Stimulated activated CD8-positive, alpha-beta memory T cell treated with anti-CD3 and anti-CD28 coated beads, Interleukin-12 subunit alpha, Interleukin-12 subunit beta, amount 100 ng/mL, for 1 hour (primary cell): ENCODE data around the gene ABL1.

ENCODE experiments used
- DNase-seq: peaks from one replicate; pipeline ENCODE4 v3.0.0-alpha.2; 2020; ENCODE audit warnings: low read depth

The ABL1 gene

DNA sequence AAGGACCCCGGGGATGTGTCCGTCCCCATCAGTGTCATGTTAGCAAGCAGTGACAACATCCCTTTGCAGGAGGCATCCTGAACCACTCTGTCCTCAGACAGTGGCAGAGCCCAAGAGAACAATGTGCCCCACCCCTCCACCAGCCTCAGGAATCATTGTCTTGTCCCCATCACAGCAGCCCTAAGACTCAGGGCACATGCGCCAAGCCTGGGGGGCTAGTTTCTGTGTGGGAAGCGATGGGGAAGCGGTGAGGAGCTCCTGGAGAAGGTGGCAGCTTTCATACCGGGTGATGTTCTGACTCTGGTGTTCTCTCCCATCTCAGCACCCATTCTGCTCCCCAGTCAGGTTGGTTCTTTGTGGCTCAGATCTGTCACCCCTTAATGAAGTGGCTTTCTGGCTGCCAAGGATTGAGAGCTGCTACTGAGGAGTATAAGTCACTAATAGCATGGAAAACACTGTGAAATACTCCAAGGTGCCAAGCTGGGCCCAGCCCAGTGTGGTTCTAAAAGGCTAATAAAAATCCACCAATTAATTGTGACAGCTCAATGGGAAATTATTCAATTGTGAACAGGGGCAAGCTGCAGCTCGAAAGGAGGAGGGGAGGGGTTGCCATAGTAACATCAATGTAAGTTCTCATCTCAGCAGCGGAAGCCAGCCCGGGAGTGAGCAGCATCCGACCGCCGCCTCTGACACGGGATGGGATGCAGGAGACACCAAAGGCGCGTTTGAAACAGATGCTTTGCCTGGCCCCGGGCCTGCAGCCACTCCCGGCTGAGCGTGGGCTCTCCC is 56.8 kb downstream of the ABL1 start:
- DNase-seq, result no peak

GRCh38 chr9:130892477-130893304 is 57.6 kb downstream of the ABL1 start:
- DNase-seq, result no peak

DNA sequence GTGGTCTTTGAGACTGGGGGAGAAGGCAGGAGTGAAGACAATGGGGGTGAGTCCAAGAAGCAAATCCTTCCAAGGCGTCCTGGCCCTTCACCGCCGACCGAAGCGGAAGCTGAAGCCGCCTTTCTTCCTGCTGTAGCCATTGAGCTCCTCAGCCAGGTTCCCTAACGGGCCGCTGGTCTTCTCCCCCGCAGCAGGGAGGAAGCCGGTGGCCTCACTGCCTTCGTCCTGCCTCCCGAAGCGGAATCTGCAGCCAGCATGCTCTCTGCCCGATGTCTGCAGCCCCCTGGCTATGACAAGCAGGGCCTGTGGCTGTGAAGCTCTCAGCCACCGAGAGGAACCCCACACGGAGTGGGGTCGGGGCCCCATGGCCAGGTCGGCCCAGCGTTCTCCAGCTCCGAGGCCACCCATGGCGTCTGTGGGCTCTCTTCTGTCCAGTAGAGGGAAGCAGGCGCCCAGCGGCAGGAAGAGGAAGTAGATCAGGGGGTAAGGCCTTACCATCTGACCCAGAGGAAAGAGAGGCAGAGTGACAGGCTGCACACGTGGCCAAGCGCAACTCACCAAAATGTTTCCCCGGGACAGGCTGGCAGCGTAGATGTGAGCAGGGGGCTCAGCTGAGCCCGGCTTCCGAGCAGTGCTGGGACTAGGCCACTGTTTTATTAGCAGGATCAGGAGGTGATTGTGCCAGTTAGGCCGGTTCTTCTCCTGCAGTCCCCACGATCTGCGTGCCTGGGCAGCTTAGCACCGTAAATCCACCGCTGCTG is 58.5 kb downstream of the ABL1 start:
- no peak for DNase-seq

DNA sequence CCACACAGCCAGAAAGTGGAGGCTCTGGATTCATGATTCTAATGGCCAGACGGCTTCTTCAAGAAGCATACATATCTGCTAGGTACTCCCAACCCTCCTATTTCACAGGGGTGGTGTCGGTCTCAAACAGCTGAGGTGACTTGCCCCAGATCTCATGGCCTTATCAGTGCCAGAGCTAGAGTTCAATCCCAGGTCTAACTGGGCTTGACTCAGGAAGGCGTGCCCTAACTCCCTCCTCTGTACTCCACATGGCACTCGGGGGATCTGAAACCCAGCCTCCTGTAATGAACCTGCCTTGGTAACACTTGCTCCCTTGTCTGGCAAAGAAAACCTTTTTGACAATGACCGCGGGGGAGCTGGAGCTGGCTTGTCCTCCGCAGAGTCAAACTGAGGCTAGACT is 59.5 kb downstream of the ABL1 start:
- no peak for DNase-seq

DNA sequence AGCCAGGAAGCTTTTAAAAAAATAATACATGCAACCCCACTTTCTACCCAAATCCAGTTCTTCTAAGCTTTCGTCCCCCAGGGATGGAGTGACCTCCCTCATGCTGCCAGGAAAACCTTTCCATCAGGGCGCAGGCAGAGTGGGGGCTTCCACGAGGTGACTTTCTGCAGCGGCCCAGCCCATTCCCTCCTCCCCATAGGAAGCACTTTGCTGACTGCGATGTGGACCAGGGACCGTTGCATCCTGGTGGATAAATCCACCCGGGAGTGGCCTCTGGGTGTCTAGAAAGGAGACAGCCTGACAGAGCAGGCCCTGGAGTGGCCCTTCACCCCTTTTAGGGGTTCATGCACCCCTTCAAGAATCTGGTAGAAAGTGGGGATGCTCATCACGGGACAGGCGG is 60.0 kb downstream of the ABL1 start:
- no peak for DNase-seq

- DNase-seq, result no peak
Observed at GRCh38 chr9:130895481-130896232, 60.6 kb downstream of the ABL1 start.

DNA sequence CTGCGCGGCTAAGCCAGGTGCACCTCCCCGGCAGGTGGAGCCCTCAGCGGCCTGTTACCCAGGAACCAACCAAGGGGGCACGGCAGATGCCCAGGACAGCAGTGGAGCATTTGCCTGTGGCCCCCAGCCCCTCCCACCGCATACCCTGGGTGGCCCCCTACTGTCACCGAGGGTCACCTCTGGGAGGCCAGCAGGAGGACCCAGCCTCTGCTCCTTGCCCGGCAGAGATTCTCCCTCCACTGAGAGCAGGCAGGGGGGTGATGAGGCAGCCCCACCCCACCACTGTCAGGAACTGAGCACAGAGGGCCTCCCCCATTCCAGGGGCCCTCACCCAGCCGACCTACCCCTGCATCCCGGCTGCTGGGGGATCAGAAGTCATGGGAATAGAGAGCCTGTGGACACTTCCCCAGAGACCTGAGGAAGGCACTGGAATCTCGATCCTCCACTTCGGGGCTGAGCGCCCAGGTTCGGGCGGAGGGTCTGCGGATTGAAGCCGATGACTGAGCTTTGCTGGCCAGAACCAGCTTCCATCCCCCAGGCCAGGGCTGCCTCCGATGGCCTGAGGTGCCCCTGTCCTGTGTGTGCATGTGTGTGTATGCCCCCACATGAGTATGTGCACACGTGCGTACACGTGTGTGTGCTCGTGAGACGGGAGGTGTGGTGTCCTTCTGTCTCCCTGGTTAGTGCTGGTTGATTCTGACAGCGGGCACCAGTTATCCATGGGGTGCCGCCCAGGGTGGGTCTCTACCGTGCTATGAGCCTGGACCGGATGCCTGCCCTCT is 61.4 kb downstream of the ABL1 start, which contains the start of gene QRFP:
Gene QRFP (minus strand): TSS at position 580 of the 782 bp plus-strand sequence. CDS start 2,974 bp downstream, outside the sequence.
- DNase-seq, result no peak

DNA sequence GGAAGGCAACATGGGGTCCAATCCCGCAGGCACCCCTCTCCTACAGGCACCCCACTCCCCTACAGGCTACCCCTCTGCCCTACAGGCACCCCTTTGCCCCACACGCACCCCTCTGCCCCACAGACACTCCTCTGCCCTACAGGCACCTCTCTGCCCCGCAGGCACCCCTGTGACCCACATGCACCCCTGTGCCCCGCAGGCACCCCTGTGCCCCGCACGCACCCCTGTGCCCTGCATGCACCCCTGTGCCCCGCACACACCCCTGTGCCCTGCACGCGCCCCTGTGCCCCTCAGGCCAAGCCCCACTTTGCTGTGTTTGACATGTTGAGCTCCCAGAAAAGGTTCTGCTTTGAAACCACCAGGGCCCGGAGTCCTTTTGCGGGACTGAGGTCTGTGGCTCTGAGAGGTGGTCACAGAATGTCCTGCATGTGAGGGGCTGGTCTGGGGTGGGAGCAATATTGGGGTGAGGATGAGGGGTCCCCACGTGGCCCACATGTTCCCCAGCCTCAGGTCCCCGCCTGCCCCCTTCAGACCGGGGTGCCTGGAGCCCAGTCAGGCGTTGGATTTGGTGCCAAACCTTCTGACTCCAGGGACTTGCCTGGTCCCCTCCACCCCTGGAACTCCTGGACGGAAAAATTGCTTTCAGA is 62.2 kb downstream of the ABL1 start:
- DNase-seq, result no peak

DNA sequence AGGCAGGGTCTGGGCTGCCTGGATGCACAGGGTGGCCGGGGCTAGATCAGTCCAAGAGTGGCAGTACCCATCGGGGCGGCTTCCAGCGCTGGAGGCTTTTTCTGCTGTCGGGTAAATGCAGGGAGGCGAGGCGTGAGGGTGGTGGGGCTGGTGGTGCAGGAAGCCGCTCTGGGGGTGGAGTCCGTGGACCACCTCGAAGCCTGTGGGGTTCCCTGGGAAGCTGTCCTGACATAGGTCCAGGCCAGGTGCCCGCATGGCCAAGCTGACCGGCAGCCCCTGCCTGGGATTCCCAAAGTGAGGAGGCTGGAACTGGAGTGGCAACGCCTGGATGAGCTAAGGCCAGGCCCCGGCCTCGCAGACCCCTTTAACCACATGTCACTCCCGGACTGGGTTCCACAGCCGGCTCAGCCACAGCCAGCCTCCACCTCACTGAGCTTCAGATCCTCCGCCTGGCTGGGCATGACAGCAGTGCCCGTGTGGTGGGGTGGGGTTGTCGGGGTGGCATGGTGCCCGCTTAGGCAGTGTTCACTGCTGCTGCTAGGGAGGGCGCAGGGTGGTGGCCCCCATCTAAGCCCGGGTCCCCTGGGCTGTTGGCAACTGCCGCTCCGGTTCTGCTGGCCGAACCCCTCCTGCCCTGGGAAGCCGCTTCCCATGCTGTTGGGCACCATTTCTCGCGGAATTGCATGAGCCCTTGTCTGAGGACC is 62.9 kb downstream of the ABL1 start:
- no peak for DNase-seq

GRCh38 chr9:130898552-130898852 is 63.4 kb downstream of the ABL1 start:
- no peak for DNase-seq

DNA sequence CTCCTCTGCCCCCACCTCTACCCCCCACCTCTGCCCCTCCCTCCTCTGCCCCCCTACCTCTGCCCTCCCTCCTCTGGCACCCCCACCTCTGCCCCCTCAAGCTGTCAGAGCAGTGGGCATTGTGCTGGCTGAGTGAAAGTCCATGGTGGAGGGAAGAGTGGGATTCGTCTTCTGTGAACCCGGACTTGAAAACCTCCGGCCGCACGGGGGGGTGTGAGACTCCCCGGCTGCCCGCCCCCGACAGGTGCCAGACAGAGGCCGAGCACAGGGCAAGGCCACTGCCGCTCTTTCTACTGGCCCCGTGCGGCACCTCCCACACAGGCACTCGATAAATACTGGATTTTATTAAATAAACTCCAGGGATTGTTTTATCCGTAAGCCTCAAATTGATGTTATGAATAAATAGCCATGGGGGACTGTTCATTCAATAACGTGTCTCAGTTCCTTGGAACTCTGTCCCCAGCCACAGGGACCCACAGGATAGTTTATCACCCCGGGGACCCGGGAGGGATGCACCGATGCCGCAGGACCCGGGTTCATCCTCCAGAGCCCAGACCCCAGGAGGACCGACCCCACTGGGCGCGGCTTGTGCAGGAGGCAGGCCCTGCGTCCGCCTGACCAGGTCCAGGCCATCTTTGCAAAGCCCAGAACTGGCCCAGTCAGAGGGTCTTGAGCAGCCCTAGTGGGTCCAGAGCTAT is 64.1 kb downstream of the ABL1 start:
- DNase-seq, result no peak

- no peak for DNase-seq
Observed at GRCh38 chr9:130900701-130901497, 65.8 kb downstream of the ABL1 start.

- no peak for DNase-seq
Observed at GRCh38 chr9:130901498-130902203, 66.6 kb downstream of the ABL1 start.

DNA sequence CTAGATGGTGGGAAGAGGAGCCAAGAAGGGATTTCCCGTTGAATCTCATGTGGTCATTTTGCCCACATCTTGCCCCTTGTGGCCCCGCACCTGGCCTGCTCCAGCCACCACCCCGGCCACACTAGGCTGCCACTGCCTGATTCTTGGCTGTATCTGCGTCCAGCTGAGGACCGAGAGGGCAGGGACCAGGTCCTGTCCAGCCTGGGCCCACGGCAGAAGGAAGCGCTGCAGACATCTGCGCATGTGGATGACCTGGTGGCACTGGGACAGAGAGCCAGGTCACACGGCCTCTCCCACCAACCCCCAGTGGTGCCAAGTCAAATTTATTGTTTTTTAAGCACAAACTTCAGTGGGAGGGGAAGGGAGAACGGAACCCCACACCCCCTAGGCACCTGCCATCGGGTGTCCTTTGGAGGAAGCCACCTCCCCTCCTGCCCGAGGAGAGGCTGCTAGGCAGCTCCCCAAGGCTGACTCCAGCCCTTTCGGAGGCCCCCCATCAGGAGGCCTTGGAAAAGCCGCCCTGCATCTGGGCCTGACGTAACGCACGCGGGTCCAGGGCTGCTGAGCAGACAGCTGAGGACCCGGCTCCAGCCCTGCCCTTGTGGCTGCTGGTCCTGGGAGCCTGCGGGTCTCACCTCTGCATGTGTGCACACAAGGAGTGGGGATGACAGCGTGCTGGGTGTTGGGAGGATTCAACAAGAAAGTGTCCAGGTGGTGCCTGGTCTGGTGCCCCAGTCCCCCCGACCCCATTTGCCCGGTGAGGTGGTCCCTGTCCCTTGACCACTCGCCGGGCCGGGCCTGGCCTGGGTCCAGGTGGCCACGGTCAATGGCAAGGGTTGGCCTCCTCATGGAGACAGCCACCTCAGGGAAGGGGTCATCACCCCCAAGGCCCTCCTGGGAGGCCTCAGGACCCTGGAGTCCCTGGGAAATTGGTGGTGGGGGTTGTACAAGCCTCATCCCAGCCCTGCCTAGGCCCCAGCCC is 67.4 kb downstream of the ABL1 start:
- no peak for DNase-seq

- no peak for DNase-seq
Observed at GRCh38 chr9:130903194-130904069, 68.4 kb downstream of the ABL1 start.
